Activated T-cell treated with anti-CD3 and anti-CD28 coated beads, Interleukin-2, amount 50 U/mL, for 4 hours (primary cell): ENCODE data around the gene TNFSF11. TPM values are rescaled to one million over a fixed set of nuclear protein-coding genes. Genes with fewer than 3 reads are reported as not detected.

Source experiments
- total RNA-seq, 3 donors: library from RNA; stranded (reverse); gene quantifications; one replicate each; pipeline ENCODE4 v1.2.1, GENCODE V29; 2021

TNFSF11 gene
- total RNA-seq, 3 donors from 2014 or later, result 5.7 to 26.4 (median 8.5) TPM

Other genes with a start within 250 kb of the TNFSF11 start
- gene FAM216B, start 207.4 kb downstream of the TNFSF11 start, total RNA-seq, result not detected